Measurements from ENCODE around the gene NHSL1.
"Not testable (repeated sequence)": the region's sequence is repeated elsewhere in the genome, so short reads cannot be mapped to it uniquely, and the experiment has no call there.

The NHSL1 gene

DNA sequence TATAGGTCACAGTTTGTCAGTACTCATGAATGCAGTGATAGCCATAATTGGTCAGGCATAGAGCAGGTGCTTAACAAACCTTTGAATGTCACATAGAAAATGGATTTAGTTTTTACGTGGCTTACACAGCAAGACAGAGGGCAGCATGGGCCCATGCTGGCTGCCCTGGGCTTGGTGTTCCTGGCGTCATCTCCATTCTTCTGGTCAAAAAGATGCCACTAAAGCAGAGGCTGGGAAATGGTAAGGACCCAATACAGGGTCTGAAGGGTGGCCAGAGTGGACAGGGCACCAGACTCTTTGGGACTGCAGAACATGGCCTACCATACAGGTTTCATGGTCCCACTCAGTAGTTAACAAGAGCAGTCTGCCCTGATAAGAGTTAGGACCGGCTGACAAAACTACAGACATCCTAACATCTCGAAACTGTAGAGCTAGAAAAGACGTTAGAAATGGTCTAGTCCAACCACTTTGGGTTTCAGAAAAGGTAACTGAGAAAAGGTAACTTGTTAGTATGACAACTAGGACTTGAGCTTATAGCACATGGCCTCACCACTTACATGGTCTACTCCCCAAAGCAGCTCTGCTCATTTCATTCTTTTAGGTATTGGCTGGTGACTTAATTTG, 72.7 kb downstream of the NHSL1 start:
- no peak for DNase-seq (ENCODE audit: low read depth)

DNA sequence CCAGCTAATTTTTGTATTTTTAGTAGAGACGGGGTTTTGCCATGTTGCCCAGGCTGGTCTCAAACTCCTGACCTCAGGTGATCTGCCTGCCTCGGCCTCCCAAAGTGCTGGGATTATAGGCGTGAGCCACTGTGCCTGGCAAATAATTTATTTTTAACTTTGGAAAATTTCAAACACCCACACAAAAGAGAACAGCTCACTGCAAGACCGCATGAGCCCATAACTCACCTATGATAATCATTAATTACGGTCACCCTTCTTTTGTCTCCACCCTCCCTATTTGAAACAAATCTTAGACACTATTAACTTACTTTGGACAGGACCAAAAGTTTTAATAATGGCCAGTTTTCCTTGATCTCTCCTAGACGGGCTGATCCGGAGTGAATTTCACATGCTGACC, 74.0 kb downstream of the NHSL1 start:
- DNase-seq (ENCODE audit: low read depth) = not testable (repeated sequence)

DNA sequence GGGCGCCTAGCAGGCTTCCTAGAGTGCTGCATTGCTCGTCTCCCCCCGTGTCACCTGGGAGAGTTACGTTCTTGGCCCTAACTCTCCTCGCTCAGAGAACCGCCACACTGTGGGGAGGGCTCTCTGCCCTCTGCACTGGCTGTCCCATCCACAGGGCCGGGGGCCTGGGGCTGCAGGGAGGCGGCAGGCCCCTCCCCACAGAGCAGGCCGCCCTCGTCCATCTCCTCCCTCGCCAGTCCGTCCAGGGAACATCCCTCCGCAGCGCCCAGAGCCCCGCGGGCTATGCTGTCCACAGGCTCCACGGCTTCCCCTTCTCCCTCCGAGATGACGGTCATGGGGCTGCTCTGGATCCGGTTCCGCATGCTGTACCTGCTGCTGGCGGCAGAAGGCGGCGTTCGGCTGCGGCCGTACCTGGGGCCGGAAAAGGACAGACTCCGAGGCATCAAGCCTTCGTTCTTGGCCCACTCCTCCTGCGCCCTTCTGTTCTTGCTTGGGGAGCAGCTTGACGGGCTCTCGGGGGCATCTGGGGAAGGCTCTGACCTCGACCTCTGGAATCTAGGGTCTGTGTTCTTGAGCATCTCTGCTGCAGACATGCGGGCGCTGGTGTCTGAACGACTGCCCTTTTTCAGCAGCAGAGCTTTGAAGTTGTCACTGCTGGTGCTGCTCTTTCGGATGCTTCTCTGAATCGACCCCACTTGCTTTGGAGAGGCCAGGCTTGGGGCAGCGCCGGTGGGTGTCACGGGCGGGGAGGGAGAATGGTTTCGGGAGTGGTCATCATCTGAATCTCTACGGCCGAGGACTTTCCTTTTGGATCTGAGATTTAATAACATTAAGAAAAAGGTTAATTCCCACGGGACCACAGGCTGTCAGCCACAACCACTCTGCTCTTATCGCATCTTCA, 75.0 kb downstream of the NHSL1 start:
- no peak for DNase-seq (ENCODE audit: low read depth)

DNA sequence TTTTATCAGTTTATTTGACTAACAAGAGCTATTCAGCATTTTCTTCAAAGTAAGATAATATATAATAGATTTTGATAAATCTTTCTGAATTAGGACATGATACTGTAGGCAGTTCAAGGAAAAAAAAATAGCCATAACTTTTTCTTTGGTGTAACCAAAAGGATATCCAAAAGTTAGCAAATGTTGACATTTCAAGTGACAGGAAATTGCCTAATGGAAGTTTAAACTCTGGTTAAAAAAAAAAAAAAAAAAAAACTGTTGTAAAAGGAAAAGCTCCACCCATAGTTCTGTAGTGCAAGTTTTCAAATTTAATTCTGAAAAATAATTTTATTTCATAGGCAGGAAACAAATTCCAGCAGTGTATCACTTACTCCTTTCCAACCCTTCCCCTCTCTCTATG, 76.4 kb downstream of the NHSL1 start:
- no peak for DNase-seq (ENCODE audit: low read depth)

DNA sequence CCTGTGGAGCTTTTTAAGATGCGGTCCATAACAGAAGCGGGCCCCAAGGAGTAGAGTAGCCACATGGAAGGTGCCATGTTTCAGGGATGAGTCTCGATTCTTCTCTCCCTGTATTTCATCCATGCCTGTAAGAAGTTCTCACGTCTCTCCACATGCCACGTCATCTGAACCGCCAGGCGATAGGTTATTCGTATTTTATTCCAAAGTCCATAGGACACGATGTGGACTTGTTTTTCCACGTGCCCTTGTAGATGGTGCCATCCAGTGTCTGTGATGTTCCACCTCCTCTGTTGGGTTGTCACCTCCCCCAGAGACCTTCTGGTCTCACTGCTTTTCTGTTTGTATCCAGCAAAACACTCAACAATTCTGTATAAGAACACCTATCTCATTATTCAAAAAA, 77.7 kb downstream of the NHSL1 start:
- no peak for DNase-seq (ENCODE audit: low read depth)

DNA sequence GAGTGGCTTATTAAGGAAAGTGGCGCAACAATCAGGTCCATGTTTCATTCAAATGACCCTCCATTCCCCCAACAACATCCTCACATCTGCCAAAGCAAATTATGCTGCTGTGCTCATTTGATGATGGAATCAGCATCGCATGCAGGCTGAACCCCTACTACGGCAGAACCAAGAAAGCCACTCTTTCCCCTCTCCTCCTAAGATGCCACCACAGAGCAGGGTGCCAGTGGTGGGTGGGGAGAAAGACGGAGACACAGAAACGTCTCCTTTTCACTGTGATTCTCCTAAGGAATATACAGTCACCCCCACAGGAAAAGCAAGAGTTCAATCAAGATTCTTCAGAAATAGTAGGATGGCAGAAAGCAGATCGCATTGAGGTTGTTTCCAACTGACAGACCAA, 78.2 kb downstream of the NHSL1 start:
- no peak for DNase-seq (ENCODE audit: low read depth)

DNA sequence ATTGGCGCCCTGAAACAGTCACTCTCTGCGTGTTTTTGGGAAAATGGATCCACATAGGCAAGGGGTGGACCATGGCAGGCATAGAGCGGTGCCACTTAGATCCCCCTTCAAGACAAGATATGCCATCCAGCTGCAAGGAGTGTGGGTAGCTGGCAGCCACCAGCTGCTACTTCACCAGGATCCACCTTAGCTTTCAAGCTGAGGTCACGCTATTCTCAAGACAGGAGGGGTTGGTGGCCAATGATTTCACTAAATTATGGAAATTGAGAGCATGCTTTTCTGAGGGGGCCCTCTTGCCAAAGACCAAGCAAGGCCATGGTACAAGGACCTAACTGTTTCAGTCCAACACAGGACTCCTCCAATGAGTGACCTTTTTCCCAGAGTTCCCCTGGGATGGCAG, 78.9 kb downstream of the NHSL1 start:
- DNase-seq (ENCODE audit: low read depth) = no peak

DNA sequence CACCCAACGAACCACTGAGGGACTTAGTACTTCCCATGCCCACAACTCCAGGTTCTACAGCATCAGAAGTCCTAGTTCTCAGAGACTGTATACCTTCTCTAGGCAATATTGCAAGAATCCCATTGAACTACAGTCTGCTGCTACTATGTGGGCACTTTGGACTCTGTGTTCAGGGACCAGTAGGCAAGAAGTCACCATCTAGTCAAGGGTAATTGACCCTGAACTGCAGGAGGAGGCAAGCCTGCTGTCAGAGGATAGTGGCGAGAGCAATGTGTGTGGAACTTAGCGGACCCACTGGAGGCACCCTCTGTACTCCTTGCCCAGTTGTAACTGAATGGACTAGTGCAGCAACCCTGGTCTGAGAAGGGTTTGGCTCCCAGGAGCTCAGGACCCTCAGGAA, 79.5 kb downstream of the NHSL1 start:
- no peak for DNase-seq (ENCODE audit: low read depth)

DNA sequence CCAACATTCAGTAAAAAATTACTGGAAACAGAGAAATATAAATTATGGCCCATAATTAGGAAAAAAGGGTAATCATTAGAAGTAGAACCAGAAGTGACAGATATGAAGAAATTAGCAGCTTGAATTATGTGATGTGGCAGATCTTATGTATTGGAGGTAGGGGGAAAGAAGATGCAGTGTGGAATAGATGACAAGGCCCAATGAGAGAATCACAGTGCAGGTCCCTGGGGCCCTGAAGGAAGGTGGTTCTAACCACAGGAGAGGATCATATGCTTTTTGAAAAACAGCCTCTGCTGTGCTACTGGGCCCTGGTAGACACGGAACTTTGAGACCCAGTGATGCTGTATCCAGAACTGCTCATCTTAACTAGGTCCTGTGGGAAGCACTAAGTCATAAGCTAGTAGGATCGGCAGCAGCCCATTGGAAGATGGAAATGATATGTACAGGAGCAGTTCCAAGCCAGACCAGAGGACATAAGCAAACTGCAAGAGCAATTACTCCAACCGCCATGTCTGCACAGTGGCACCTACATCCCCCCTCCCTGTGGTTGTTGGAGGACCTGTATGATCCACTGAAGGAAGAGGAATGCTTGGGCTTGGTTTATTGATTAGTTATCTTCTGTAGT, 81.1 kb downstream of the NHSL1 start:
- no peak for DNase-seq (ENCODE audit: low read depth)

DNA sequence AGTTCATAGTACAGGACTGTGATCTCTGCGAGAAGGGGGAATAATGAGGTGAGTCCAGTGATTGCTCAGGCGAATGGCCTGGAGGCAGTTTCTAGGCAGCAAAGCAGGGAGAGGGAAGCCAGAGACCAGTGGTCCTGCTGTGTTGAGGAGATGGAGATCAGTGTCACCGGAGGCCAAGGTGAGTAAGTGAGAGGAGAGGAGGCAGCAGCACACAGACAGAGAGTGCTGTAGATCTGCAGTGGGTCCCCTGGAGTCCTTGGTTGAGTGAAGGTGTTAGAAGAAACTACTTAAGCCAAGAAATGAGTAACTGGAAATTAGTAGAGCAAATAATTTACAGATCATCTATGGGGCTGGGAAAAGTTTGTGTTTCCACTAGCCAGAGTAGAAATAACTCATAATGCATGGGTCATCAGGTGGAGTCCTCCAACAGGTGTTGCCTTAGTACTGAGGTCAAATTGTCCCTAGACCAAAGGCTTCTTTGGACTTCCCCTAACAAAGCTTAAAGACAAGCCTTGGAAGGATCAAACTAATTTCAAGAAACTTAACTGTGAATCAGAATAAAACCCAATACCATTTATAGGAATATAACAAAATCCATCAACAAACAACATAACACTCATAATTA, 81.7 kb downstream of the NHSL1 start:
- no peak for DNase-seq (ENCODE audit: low read depth)

DNA sequence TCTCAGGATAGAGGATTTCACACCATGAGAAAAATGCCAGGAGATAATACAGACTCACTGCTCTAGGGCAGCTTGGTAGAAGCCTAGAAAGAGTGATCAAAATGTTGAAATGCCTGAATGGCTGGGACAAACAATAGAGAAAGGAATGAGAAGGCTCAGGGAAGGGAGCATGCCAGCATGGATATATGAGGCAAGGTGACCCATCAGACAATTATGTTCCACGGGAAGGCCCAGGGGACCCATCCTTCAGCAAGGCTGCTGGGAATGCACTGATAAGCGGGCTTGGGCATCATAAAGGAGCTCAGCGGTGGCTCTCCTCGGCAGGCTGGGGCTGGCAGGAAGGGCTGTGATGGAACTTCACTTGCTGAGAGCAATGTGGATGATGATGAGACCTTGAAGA, 83.1 kb downstream of the NHSL1 start:
- DNase-seq (ENCODE audit: low read depth) = no peak

DNA sequence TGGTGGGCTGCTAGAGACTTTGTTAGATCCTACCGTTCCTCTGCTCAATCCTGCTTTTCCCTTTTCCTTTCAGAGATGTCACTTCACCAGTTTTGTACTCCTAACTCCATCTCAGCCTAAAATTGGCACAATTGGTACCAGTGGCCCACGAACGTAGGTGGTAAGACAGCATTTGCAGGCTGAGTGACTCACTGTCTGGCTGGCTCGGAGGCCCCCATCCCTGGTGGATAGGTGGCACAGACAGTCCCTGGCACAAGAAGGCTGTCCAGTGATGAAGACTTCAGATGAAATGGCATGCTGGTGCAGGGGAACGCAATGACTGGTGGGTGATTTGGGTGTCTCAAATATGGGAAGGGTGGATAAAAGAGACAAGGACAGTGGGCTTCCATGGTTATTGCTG, 84.2 kb downstream of the NHSL1 start:
- DNase-seq (ENCODE audit: low read depth) = no peak

DNA sequence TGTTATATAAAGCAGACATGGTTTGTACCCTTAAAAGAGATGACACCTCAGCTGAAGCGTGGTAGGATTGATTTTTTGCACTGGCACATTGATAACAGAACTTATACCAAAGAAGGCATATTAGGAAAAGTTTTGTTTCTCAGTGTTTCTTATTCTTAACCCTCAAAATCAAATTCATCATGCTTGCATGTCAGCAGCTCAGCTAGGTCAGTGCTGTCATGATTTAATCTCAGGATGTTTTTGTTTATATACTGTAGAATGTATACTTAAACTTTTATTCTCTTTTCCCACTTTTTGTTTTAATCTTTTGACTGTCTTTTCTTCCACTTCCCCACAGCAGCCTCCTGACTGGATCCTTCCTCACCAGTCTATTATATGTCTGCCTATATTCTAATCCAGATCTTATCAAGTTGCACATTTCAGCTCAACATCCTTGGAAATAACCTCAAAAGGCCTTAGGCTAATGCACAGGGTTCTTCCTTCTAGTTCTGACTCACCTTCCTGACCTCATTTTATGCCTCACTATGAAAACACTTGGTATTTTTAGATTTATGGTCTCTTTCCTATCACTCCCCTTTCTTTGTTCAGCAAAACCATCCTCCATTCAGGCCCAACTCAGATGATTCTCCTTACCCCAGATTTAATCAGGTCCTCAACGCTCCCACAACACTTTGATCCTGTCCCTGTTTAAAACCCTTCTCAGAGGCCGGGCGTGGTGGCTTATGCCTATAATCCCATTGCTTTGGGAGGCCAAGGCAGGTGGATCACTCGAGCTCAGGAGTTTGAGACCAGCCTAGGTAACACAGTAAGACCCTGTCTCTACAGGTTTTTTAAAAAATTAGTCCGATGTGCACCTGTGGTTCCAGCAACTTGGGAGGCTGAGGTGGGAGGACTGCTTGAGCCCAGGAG, 88.1 kb downstream of the NHSL1 start:
- DNase-seq (ENCODE audit: low read depth) = peak; percentile 47

DNA sequence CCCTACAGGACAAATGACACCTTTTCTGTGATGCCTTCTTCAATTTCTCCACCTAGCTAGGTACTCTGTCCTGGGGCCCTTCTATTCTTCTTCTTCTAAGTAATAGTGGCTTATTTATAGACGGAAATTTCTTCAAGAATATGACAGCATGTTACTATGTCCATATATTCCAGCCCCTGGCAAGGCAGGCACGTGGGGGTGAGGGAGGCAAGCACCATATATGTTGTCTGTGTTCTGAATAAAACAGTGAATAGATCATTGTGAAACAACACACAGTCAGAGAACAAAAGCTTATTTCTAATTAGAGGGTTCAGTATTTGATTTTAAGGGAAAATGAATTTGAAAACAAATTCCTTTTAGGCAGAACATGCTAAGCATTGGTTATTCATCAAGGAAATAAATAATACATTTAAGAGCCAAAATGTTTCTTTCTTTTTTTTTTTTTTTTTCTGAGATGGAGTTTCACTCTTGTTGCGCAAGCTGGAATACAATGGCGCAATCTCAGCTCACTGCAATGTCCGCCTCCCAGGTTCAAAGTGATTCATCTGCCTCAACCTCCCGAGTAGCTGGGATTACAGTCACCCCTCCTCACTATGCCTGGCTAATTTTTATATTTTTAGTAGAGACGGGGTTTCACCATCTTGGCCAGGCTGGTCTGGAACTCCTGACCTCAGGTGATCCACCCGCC, 89.1 kb downstream of the NHSL1 start:
- peak; percentile 52 for DNase-seq (ENCODE audit: low read depth)

DNA sequence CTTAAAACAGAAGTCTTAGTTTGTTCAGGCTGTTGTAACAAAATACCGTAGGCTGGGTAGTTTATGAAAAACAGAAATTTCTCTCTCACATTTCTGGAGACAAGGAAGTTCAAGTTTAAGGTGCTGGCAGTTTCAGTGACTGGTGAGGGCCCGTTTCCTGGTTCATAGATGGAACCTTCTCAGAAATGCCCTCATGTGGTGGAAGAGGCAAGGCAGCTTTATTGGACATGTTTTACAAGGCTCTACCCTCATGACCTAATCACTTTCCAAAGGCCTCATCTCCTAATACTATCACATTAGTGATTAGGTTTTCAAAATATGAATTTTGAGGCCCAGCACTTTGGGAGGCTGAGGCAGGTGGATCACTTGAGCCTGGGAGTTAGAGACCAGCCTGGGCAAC, 92.9 kb downstream of the NHSL1 start:
- no peak for DNase-seq (ENCODE audit: low read depth)

DNA sequence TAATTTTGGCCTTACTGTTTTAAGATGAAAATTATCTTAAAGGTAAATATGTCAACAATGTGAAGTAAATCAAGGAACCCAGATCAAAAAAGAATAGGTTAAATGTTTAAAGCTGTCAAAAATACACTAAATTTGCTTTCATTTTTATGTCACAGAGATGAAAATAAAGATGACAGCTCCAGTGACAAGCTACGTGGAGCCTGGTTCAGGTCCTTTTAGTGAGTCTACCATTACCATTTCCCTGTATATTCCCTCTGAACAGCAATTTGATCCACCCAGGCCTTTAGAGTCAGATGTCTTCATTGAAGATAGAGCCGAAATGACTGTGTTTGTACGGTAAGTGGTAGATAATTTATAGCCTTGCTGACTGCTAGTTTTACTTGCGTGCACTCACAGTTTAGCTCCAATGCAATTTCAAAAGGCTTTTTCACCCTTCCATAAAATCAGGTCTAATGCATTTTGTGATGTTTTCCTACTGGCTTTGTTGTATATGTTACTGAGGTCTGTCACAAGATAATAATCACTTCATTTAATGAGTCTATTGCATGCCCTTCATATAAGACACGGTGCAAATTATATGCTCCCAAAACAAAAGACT, 93.4 kb downstream of the NHSL1 start:
- DNase-seq (ENCODE audit: low read depth) = no peak

DNA sequence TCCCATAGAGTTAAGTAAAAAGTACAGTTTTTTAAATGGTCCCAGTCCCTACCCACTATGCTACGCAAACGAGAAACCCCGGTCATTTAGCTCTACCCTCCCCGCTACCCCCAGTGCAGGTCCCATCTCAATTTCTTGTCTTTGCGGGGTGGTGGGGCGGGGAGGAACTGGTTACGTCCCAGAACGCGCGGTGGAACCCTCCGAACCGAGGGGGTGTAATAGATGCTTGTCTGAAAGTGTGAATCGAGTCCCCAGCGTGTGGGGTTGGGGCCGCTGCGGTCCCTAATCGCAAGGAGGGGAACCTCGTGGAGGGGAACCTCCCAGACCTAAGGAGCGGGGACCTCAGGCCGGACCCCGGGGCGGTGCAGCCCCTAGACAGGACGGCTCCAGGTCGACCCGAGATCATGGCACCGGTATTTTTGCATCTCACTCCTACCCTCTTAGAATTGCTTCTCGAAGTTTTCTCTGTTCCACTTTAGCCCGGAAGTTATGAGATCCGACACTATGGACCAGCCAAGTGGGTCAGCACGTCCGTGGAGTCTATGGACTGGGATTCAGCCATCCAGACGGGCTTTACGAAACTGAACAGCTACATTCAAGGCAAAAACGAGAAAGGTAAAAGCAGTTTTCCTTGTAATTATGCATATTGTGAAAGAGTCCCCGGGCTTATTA, 94.5 kb downstream of the NHSL1 start:
- no peak for DNase-seq (ENCODE audit: low read depth)

DNA sequence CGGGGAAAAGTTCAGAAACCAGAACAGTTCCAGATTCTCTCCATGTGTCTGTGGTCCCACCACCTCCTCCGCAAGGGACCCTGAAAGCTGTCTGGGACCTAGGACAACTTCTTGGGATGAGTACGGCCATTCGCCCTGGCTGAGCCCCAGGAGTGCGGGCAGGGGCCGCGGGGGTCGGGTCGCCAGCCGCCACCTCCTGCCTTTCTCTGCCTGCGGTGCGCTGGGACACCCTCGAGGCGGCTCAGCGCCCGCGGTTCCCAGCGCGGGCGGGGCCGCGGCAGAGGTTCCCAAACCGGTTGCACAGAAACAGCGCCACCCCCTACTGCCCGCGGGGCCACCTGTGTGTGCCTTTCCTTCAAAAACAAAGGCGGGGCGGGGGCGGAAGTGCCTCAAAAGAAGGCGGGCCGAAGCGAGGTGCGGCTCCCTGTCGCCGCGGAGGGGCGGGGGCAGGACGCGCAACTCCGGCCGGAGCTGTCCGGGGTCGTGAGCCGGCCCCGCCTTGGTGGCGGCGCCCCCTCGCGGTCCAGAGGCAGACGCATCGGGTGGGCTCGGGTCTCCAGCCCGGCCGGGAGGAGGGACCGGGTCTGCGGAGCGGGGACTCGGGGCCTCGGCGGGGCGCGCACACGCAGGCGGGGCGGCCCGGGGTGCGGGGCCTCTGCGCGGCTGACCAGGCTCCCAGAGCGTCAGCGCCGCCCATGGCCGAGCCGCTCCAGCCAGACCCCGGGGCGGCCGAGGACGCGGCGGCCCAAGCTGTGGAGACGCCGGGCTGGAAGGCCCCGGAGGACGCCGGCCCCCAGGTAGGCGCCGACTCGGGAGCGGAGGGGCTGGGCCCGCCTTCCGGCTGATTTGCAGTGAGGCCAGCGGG, 95.3 kb downstream of the NHSL1 start, which contains the start of gene HEBP2:
TSS of gene HEBP2 (plus strand) at position 423 of the 865 bp plus-strand sequence. CDS start at position 696, 273 bp downstream.
- peak; percentile 52 for DNase-seq (ENCODE audit: low read depth)

DNA sequence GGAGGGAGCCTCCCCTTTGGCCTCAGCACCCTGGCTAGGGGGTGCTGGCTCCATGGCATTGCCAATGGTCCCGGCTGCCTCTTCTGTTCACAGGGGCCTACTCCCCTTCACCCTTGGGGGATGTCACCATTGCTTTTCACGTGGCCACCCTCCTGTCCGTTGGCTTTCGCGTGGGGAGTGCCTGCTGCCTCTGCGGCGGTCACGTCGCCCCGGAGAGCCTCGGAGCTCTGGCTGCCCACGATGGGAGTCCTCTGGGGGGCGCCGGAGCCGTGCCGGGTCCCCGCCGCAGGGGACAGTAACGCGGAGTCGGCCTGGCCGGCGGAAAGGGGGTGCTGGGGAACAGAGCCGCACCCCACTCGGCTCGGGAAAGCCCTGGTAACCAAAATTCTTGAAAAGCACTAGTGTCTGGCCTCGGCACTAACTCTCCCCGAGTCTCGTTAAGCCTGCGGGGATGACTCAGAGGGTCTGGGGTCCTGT, 95.9 kb downstream of the NHSL1 start:
- DNase-seq (ENCODE audit: low read depth) = no peak

Measured in stromal cell of bone marrow (primary cell).